Measurements from ENCODE around the gene KRTAP6-3.

DNA sequence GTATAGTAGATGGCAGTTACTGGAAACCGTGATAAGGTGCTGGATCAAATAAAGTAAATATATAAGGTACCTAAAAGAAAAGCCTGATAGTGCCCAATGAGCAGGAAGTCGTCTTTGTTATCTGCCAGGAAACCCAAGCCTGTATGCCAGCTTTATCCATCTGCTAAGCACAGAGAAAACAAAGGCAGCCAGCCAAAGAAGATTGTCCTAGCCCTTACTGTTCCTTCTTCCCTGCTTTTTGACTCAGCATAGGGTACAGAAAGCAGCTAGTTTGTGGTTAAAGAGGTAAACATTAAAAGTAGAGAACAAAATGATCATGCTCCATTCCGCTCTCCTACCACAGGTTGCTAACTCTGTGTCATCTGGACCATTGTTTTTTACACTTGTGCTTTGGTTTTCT, 12.1 kb upstream of the KRTAP6-3 start:
- TF ChIP-seq, protein P1, sequence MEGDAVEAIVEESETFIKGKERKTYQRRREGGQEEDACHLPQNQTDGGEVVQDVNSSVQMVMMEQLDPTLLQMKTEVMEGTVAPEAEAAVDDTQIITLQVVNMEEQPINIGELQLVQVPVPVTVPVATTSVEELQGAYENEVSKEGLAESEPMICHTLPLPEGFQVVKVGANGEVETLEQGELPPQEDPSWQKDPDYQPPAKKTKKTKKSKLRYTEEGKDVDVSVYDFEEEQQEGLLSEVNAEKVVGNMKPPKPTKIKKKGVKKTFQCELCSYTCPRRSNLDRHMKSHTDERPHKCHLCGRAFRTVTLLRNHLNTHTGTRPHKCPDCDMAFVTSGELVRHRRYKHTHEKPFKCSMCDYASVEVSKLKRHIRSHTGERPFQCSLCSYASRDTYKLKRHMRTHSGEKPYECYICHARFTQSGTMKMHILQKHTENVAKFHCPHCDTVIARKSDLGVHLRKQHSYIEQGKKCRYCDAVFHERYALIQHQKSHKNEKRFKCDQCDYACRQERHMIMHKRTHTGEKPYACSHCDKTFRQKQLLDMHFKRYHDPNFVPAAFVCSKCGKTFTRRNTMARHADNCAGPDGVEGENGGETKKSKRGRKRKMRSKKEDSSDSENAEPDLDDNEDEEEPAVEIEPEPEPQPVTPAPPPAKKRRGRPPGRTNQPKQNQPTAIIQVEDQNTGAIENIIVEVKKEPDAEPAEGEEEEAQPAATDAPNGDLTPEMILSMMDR (IDR thresholded peaks at IDR 0.05): no peak
- no peak for TF ChIP-seq POLR2A (IDR thresholded peaks at IDR 0.05)
